UCSD-AML1 (cell line): ENCODE measurements around the gene FMN1.

Source experiments
- DNase-seq: peaks from one replicate; lab custom pipeline; 2025; ENCODE audit not compliant: unreplicated experiment; lab: John Stamatoyannopoulos, UW

The FMN1 gene

DNA sequence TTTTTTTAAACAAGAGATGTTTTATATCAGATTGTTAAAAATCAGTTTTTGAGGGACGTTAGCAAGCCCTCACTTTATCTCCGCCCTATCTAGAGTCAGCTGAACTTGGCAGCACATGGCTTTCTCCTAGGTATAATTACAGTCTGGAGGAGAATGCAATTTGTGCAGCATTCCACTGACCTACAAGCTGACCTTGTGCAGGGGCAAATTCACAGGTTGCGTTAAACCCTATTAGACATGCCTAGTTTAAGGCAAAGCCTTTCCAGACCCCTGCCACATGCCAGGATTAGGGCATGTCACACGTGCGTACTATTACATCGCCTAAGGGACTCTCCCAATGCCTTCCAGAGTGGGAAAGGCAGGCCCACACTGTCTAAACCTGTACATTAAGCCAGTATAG lies 252.7 kb downstream of the FMN1 start:
- no peak for DNase-seq

DNA sequence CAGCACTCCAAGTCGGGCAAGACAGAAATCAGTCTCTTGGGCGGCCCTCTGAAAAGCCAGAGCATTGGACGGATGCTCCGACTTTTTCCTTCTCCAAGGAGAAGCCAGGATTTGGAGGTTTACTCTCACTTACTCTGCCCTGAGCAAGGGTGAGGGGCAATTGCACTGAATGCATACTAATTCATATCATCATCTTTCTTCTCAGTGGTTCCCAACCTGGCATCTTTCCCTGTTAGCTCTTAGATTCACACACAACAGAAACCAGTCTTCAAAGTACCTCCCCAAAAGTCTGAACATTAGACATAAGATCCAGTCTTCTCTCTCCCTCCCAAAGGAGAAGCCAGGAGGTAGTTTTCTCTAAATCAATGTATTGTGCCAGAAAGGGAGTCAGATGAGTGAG lies 257.5 kb downstream of the FMN1 start:
- no peak for DNase-seq

DNA sequence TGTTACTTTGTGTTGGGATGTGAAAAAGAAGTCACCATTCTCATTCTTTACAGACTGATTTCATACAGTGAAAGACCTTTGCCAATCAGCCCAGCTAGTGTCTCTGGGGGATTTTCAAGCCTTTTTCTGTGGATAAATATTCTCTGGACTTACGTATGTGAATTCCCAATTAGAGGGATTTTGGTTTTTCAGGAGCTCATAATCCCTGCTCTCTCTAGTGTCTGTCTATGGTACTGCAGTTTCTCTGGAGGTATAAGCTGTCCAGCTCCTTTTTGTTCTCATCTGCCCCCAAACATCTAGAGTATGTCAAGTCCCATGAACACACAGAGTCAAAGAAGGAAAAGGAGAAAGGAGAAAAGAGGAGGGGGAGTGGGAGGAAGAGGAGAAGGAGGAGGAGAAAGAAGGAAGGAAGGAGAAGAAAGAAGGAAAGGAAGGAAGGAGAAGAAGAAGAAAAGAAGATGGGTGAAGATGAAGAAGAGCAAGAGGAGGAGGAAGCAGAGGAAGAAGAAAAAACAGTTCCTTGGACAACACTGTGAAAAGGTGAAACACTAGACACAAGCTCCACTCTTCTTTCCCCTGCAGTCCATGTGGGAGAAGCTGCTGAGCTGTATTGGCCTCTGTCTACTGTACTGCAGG lies 258.1 kb downstream of the FMN1 start:
- no peak for DNase-seq

- DNase-seq, result no peak
These were observed 259.4 kb downstream of the FMN1 start for GRCh38 chr15:32935139-32935538.

DNA sequence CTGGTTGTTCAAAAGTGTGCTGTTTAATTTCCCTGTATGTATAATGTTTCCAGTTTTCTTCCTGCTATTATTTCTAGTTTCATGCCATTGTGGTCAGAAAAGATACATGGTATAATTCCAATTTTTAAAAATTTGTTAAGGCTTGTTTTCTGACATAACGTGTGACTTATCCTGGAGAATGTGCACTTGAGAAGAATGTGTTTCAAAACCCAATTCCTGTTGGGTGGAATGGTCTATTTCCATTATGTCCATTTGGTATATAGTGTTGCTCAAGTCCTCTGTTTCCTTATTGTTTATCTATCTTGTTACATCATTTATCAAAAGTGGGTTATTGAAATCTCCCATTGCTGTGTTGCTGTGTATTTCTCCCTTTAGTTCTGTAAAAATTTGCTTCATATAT lies 261.3 kb downstream of the FMN1 start:
- no peak for DNase-seq

DNA sequence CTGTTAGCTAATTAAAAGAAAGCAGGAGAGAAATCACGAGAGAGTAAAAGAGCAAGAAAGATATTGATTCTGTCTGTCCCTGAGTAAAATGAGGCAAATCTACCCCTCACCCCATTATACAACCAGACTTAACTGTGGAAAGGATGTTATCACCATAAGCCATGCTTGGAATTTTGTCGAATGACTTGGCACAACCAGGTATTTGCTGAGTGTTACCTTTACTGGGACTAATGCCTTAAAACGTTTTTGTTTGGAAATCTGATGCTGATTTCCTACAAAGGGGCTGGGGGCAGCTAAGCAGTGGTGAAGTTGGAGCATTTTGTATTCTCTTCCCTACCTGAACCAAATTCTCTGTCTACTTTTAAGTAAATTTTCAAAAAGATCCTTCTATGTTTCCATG lies 265.6 kb downstream of the FMN1 start:
- DNase-seq, result no peak

- DNase-seq, result no peak
These were observed 267.4 kb downstream of the FMN1 start for GRCh38 chr15:32927124-32927523.

- DNase-seq, result no peak
These were observed 271.3 kb downstream of the FMN1 start for GRCh38 chr15:32923176-32923575.

GRCh38 chr15:32922541-32922940 lies 272.0 kb downstream of the FMN1 start:
- DNase-seq, result no peak

DNA sequence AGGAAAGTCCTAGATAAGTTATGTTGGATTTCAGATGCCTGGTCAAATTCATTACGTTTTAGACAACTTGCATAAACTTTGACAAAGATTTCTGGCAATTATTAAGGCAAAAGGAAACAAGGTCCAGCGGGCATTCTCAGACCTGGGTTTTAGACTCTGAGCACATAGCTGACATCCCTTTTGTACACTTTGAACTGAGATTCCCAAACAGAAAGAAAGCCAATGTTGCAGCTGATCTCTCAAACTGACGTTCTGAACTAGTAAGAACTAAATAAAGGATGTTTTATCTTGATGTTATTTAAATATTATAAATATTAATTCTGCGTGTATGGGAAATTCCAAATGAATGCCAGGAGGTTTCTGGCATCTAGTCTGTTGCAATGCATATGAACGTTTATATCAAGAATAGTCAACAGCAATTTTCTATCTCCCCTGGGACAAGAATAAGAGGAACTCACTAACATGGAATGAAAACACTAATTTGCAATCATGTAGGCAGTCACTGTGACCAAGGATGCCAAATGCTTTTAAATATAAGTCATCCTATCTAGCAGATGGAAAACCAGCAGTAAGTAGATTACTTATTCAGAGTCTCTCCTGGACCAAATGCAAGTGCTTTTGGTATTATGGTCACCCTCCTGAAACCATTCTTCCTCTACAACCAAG lies 274.6 kb downstream of the FMN1 start:
- DNase-seq, result no peak

- DNase-seq, result no peak
These were observed 276.0 kb downstream of the FMN1 start for GRCh38 chr15:32918547-32918946.

DNA sequence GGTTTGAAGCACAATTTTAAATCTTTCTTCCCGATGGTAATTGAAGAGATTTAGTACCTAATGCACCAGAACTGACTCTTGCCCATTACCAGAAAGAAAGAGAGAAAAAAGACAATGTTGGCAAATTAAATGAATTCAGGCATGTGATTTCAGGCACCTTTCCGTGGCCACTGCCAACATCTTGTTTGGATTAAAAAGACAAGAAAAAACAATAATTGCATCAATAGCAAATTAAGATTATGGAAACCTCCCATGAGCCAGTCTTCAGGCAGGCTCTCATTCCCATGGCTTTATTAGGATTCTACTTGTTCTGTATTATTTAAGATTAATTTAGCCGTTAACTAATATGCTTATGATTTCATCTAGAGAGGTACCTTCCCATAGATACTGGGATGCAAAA lies 283.7 kb downstream of the FMN1 start:
- DNase-seq, result no peak

GRCh38 chr15:32909431-32909830 lies 285.1 kb downstream of the FMN1 start:
- no peak for DNase-seq

- DNase-seq, result no peak
These were observed 285.6 kb downstream of the FMN1 start for GRCh38 chr15:32908872-32909271.

- no peak for DNase-seq
These were observed 286.2 kb downstream of the FMN1 start for GRCh38 chr15:32908135-32908801.

GRCh38 chr15:32905481-32905880 lies 289.0 kb downstream of the FMN1 start:
- no peak for DNase-seq

- DNase-seq, result no peak
These were observed 290.1 kb downstream of the FMN1 start for GRCh38 chr15:32904448-32904847.

DNA sequence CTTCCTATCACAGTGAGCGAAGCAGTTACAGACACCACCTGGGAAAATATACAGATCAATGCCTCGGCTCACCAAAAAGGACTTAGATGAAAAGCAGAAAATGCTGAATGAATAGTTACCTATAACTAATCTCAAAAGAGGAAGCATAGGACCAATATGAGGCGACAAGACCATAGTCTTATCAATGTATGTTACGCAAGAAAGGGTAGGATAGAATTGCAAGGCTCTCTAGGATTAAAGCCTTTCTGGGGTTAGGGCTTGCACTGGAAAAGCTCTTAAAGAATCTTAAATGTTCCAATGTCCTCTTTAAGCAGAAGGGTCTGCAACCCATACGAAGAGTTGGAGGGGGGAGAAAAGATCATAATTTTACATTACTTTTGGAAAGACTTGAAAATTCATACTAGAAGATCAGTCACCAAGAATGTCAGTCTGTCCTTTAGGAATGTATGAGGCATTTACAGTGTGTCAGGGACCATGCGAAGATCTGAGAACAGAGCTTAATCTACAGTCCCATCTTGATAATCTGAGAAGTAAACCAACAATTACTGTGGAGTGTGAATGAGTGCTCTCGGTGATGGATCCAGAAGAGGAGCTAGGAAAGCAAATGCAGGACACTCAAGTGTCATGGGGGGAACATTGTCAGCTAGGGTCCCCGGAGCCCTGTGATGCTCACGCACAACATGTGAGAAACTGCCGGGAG lies 290.8 kb downstream of the FMN1 start:
- no peak for DNase-seq

DNA sequence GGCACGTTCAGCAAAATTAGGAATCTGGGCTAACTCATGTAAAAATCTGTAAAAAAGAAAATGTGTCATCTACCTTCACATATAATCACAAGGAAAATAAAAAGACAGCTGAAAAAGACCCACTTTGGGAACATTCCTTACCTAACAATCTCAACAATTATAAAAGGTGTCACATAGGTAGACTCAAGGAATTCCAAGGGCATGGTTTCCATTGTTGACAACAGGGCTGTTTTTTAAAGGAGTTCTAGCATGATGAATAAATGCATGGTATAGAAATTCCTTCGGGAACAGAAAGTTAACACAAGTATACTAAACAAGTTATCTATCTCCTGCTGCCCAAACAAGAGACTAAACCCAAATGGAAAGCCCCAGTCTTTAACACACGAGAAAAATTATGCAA lies 292.5 kb downstream of the FMN1 start:
- DNase-seq, result no peak

GRCh38 chr15:32901192-32901591 lies 293.3 kb downstream of the FMN1 start:
- no peak for DNase-seq

GRCh38 chr15:32899126-32899596 lies 295.4 kb downstream of the FMN1 start:
- no peak for DNase-seq

DNA sequence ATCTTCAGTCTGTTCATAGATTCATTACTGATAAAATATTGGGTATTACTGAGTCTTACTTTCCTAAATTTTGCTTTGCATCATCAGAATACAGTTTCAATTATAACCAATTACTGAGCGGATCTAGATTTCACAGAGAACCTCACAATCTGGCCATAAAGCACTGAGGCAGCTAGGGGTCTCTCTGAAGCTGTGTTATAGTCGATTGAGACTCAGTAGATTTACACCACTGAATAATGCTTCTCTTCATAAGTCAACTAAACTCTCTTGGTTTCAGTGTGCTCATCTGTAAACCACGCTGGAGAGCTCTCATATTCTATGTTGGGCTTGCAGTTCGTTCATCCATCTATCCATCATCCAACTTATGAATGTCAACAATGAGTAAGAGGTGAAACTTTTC lies 296.1 kb downstream of the FMN1 start:
- DNase-seq, result no peak
